GM19452 (cell line): ENCODE results near the gene MUC21.
A peak's percentile ranks its signal among the peaks of the same experiment; 100 is the strongest.

Experiments used
- ATAC-seq: cut with Tn5 transposase; IDR thresholded peaks from one replicate; pipeline ENCODE4 v1.9.1; 2021; ENCODE audit not compliant: unreplicated experiment

MUC21 gene

GRCh38 chr6:30983439-30983838 lies at the start of gene MUC21:
MUC21 (plus strand) TSS chr6:30983718; CDS start chr6:30983959, 241 bp downstream.
- ATAC-seq: no peak

DNA sequence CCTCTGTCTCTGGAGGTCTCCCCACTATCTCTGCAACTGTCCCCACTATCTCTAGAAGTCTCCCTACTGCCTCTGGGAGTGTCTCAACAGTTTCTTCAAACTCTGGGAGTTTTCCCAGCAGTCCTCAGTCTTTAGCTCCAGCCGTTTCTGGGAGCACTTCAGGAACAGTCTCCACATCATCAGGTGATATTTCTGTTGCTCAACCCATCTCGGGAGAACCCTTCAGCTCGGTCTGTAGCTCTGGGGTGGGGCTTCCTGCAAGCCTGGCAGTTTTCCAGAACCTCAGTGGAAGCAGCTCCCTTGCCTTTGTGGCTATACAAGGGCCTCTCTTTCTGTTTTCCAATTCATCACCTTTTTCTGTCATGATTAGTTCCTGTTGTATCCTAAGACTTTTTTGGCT lies 48.5 kb upstream of the MUC21 start:
- no peak for ATAC-seq

GRCh38 chr6:30937265-30937664 lies 46.3 kb upstream of the MUC21 start:
- ATAC-seq: no peak

DNA sequence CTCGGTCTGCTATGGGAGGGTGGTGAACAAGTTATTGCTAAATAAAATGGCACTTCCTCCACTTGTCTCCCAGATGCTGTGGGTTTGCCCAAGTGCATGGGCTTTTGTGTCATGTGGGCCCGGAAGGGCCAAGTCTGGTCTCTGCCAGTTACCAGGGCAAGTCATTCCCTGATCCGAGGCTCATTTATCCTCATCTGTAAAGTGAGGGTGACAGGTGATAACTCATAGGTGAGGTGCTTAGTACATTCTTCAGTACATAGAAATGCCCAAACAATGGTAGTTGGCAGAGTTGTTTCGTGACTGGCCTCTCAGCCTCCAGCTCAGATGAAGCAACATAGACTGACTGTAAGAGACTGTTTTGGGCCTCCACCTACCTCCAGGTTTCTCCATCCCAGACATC lies 44.8 kb upstream of the MUC21 start:
- ATAC-seq: no peak

GRCh38 chr6:30939473-30939872 lies 44.0 kb upstream of the MUC21 start:
- ATAC-seq: no peak

- ATAC-seq: no peak
These were observed 43.0 kb upstream of the MUC21 start, which contains the start of gene MUCL3 for GRCh38 chr6:30940361-30940986. MUCL3 (plus strand) TSS chr6:30940973; CDS start chr6:30941000, 27 bp downstream.

DNA sequence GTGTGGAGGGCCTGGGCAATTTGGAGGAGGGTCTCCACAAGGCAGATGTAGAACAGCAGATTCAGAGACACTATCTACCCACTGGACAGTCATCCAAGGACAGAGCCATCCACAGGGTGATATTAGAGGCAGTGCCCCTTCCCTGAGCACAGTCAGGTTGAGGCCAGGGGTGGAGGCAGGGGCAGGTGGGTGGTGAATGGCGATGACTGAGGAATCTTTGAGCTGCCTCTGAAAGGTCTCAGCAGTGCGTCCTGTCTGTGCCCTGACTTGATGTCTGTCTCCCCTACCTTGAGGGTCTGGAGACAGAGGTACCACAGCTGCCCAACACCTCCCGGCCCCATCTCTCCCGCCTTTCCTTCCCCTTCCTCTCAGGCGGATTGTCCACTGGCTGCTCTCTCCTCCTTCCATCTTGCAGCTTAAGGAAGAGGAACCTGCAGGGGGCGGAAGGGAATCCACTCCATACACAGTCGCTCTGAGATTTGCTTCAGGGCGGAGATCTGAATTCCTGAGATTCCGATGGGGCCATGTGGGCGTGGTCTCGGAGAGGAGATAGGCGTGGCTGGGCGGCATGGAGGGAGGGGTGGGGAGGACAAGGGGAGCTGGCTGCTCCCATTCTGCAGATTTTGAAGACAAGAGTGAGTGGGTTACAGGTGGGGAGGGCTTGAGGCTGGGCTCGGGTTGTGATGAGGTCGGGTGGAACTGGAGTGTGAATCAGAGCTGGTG lies 41.0 kb upstream of the MUC21 start:
- ATAC-seq: no peak

- no peak for ATAC-seq
These were observed 39.5 kb upstream of the MUC21 start for GRCh38 chr6:30944051-30944450.

DNA sequence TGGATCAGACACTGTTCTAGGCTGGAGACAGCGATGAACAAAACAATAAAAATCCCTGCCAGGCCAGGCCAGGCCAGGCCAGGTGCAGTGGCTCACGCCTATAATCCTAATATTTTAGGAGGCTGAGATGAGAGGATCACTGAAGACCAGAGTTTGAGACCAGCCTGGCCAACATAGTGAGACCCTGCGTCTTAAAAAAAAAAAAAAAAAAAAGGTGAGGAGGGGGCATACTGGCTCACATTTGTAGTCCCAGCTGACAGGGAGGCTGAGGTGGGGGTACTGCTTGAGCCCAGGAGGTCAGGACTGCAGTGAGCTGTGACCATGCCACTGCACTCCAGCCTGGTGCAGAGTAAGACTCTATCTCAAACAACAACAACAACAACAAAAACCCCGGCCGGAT lies 38.2 kb upstream of the MUC21 start:
- no peak for ATAC-seq

DNA sequence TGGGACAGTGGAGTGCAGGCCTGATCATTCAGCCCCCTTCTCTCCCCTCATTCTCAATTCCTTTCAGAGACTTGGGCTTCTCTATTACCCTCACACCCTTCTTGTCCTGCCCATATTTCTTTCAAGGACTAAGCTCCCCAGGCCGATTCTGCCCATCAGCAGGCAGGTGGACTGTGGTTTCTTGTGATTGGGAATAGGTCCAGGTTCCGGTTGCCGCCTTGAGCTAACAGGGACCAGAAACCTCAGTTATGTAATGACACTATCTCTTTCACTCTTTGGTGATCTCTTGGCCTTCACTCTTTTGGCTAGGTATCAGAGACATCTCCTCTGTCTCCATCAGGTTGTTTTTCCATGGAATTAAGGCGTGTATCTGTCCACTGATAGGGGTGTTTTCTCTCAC lies 36.3 kb upstream of the MUC21 start:
- no peak for ATAC-seq

GRCh38 chr6:30948811-30949210 lies 34.7 kb upstream of the MUC21 start:
- no peak for ATAC-seq

DNA sequence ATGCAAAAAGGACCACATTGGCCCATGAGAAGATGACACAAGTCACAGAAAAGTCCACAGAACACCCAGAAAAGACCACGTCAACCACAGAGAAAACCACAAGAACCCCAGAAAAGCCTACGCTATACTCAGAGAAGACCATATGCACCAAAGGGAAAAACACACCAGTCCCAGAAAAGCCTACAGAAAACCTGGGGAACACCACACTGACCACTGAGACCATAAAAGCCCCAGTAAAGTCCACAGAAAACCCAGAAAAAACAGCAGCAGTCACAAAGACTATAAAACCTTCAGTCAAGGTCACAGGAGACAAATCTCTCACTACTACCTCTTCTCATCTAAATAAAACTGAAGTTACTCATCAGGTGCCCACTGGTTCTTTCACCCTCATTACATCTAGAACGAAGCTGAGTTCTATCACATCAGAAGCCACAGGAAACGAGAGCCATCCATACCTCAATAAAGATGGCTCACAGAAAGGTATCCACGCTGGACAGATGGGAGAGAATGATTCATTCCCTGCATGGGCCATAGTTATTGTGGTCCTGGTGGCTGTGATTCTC lies 31.5 kb upstream of the MUC21 start:
- no peak for ATAC-seq

DNA sequence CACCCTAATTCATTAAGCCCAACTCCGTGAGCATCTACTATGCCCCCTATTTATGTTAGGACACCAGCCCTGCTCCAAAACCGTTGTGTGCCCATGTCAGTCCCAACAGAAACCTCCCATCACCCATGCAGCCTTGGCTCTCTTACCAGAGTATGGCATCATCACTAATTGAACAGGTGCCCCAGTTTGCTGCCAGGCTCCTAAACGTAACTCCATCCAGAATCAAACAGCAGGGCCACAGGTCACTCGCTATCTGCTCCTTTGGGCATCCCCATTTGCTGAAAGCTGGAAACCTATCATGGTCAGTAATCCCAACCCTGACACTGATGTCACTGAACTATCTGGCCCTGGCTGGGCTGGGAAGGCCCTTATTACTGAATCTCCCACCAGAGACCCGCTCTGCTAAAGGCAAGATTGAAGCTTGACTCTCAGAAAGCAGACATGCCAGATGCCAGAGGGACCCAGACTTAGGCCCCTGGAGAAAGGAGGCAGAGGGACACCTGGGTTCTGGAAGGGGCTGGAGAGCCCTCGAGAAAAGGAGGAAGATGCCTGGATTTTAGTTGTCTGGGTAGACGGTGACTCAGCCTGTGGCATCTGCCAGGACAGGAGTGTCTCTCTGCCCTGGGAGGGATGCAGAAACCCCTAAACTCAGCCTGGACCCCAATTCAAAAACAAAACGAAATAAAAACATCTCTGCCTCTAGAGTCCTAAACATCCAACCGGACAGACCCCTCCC lies 28.7 kb upstream of the MUC21 start:
- no peak for ATAC-seq

- ATAC-seq: peak; percentile 58
These were observed 28.0 kb upstream of the MUC21 start for GRCh38 chr6:30955367-30956042.

DNA sequence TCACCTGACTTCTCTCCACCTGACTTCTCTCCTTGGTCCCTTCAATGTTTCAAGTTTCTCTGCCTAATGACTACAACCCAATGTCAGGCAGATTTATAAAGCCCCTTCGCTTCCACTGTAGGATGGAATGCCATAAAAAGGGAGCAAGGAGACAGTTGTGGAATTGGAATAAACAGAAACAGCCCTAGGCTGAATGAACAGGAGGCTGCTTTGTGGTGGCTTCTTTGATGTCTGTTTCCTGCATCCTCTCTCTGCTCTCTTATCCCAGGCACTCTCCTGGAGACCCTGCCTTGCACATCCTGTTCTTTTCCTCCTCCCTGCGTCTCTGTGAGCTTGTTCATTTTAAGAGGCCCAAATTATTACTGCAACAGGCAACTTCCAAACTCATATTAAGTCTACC lies 25.8 kb upstream of the MUC21 start:
- ATAC-seq: no peak

GRCh38 chr6:30960907-30961673 lies 22.4 kb upstream of the MUC21 start:
- no peak for ATAC-seq

DNA sequence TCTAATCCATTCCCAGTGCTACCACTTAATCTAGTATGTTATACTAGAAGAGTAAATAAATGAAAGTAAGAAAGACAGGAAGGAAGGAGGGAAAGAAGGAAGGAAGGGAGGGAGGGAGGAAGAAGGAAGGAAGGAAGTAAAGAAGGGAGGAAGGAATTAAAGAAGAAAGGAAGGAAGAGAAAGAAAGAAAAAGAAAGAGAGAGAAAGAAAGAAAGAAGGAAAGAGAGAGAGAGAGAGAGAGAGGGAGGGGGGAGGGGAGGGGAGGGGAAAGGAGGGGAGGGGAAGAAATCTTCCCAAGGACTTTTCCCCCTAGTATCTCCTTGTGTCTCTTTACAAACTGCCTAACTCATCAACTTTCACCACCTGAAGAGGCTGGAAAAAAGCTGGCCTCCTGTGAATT lies 20.8 kb upstream of the MUC21 start:
- ATAC-seq: no peak

- no peak for ATAC-seq
These were observed 19.9 kb upstream of the MUC21 start for GRCh38 chr6:30963641-30964040.

GRCh38 chr6:30964075-30964474 lies 19.4 kb upstream of the MUC21 start:
- no peak for ATAC-seq

- no peak for ATAC-seq
These were observed 18.3 kb upstream of the MUC21 start for GRCh38 chr6:30965140-30965601.
